ENCODE data around the gene NPEPPS.
"Not testable (repeated sequence)": the region's sequence is repeated elsewhere in the genome, so short reads cannot be mapped to it uniquely, and the experiment has no call there.

The NPEPPS gene, protein sequence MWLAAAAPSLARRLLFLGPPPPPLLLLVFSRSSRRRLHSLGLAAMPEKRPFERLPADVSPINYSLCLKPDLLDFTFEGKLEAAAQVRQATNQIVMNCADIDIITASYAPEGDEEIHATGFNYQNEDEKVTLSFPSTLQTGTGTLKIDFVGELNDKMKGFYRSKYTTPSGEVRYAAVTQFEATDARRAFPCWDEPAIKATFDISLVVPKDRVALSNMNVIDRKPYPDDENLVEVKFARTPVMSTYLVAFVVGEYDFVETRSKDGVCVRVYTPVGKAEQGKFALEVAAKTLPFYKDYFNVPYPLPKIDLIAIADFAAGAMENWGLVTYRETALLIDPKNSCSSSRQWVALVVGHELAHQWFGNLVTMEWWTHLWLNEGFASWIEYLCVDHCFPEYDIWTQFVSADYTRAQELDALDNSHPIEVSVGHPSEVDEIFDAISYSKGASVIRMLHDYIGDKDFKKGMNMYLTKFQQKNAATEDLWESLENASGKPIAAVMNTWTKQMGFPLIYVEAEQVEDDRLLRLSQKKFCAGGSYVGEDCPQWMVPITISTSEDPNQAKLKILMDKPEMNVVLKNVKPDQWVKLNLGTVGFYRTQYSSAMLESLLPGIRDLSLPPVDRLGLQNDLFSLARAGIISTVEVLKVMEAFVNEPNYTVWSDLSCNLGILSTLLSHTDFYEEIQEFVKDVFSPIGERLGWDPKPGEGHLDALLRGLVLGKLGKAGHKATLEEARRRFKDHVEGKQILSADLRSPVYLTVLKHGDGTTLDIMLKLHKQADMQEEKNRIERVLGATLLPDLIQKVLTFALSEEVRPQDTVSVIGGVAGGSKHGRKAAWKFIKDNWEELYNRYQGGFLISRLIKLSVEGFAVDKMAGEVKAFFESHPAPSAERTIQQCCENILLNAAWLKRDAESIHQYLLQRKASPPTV

DNA sequence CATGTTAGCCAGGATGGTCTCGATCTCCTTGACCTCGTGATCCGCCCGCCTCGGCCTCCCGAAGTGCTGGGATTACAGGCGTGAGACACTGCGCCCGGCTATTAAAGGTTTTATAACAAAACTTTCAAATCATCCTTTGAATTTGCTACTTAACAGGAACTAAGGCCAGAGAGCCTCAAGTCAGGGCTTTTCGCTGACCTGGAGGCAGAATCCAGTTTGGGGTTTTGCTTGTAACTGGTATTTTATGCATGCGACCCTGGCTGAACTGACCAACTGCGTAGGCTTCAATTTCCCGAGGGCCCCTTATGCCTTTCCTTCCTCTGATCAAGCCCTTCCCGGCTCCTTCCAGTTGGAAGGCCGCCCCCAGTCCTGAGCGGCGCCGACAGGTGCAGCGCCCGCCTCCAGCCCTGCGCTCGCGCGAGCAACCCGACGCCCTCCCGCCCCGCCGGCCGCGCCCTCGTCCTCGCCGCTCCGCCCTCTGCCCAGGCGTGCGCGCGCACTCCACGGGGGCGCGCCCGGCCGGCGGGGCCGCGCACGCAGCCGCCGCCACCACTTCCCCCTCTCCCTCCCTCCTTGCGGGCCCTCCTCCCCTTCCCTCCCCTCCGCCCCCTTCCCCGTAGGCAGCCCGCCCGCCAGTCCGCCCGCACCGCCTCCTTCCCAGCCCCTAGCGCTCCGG is at the start of gene NPEPPS:
NPEPPS (plus strand) TSS at position 552 of the 676 bp plus-strand sequence. CDS start 193 bp downstream, outside the sequence.
- peaks cover 0 to 11% (median 0%) of the 10 kb centered on the region in 5 donors for H3K4me1 ChIP-seq (ENCODE audit: control insufficient read depth in 5 of 5, insufficient read depth in 5 of 5, low read length in 5 of 5)
- H3K9ac ChIP-seq (ENCODE audit: low read length in 5 of 5) = peak within 1 kb of the TSS in 4 of 5 donors; percentile 56 to 81 (median 73)
- peak within 1 kb of the TSS; percentile 76 for H3K27ac ChIP-seq (ENCODE audit: low read depth, low read length)
- H3K9me3 ChIP-seq (ENCODE audit: control insufficient read depth in 5 of 5, low read length in 5 of 5); H3K36me3 ChIP-seq (ENCODE audit: control insufficient read depth in 5 of 5, insufficient read depth in 5 of 5, low read length in 5 of 5); H3K27me3 ChIP-seq (ENCODE audit: control insufficient read depth in 5 of 5, insufficient read depth in 4 of 5, low read length in 5 of 5): not testable (repeated sequence)
- peak within 1 kb of the TSS; percentile 56 to 79 (median 67) for H3K4me3 ChIP-seq (ENCODE audit: low read depth in 1 of 5, low read length in 5 of 5)

DNA sequence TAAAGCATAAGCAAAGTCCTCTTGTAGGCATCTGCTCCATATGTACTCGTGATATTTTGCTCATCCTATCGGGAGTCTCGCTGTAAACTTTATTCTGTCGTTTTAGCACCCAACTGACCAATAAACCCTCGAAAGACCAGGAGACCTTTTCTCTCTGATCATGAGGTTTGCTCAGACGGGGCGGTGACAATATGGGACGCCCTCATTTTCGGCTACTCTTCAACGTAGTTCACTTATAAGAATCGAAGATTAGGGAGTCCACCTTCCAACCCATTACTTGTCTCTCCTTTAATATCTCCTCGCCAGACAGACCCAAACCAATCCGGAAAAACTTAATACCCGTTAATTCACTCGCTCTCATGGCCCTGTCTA is 39.1 kb upstream of the NPEPPS start:
- Histone ChIP-seq H3K27ac (ENCODE audit: low read depth, low read length) (peak overlapping the region; percentile 57), H3K9ac (ENCODE audit: low read length in 5 of 5) (peak overlapping the region in 3 of 5 donors; percentile 68 to 81 (median 71)), H3K4me3 (ENCODE audit: low read depth in 1 of 5, low read length in 5 of 5) (peak overlapping the region; percentile 61 to 85 (median 70))
- H3K36me3 ChIP-seq (ENCODE audit: control insufficient read depth in 5 of 5, insufficient read depth in 5 of 5, low read length in 5 of 5); H3K9me3 ChIP-seq (ENCODE audit: control insufficient read depth in 5 of 5, low read length in 5 of 5); H3K4me1 ChIP-seq (ENCODE audit: control insufficient read depth in 5 of 5, insufficient read depth in 5 of 5, low read length in 5 of 5); H3K27me3 ChIP-seq (ENCODE audit: control insufficient read depth in 5 of 5, insufficient read depth in 4 of 5, low read length in 5 of 5): not testable (repeated sequence)

DNA sequence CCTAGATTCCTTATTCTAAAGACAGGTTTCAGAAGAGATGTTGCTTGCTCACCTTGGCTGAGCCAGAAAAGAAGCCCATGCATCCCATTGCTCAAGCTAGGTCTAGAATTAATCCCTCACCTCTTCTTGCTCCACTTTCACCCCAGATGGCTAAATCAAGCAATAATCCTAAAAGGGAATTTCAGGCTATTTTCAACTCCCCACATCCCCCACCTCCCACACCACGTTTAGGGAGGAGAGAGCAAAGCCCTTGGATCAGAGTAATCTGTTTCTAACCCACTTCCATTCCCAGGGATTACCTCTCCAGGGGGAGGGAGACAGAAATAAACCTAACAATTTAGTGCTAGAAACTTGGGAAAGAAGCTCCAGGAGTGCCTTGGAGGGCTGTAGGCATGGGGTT is 31.8 kb upstream of the NPEPPS start:
- H3K27ac ChIP-seq (ENCODE audit: low read depth, low read length); H3K9me3 ChIP-seq (ENCODE audit: control insufficient read depth in 5 of 5, low read length in 5 of 5); H3K27me3 ChIP-seq (ENCODE audit: control insufficient read depth in 5 of 5, insufficient read depth in 4 of 5, low read length in 5 of 5); H3K4me3 ChIP-seq (ENCODE audit: low read depth in 1 of 5, low read length in 5 of 5); H3K4me1 ChIP-seq (ENCODE audit: control insufficient read depth in 5 of 5, insufficient read depth in 5 of 5, low read length in 5 of 5); H3K36me3 ChIP-seq (ENCODE audit: control insufficient read depth in 5 of 5, insufficient read depth in 5 of 5, low read length in 5 of 5); H3K9ac ChIP-seq (ENCODE audit: low read length in 5 of 5): not testable (repeated sequence)

DNA sequence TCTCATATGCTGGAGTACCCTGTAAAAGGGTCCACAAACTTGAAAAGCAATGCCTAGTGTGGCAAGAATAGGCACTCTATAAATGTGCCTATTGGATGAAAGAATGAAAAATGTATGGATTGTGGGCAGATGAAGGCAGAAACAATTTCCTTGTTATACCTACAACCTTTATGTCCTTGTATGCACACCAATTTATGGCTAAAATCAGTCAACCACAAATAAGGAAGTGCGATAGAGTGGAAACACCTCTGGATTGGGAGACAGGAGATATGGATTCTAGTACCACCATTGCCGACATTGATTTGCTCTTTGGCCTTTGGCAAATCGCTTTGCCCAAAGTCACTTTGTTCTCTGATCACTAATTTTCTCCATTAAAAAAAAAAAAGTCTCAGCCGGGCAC is 31.4 kb upstream of the NPEPPS start:
- H3K27ac ChIP-seq (ENCODE audit: low read depth, low read length); H3K4me1 ChIP-seq (ENCODE audit: control insufficient read depth in 5 of 5, insufficient read depth in 5 of 5, low read length in 5 of 5); H3K36me3 ChIP-seq (ENCODE audit: control insufficient read depth in 5 of 5, insufficient read depth in 5 of 5, low read length in 5 of 5); H3K27me3 ChIP-seq (ENCODE audit: control insufficient read depth in 5 of 5, insufficient read depth in 4 of 5, low read length in 5 of 5); H3K9me3 ChIP-seq (ENCODE audit: control insufficient read depth in 5 of 5, low read length in 5 of 5); H3K9ac ChIP-seq (ENCODE audit: low read length in 5 of 5); H3K4me3 ChIP-seq (ENCODE audit: low read depth in 1 of 5, low read length in 5 of 5): not testable (repeated sequence)

DNA sequence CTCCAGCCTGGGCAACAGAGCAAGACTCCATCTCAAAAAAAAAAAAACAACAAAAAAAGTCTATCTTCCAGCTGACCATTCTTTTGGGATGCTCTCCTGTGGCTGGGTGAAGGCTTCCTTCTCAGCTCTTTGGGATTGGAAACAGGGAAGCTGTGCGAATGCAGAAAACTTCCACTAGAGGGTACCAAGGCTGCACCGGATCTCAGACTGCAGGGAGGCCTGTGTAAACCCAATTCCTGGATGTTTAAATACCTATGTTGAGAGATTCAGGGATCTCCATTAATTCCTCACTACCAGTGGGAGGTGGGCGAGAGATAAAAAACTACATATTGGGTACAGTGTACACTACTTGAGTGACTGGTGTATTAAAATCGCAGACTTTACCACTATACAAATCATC is 30.3 kb upstream of the NPEPPS start:
- H3K9ac ChIP-seq (ENCODE audit: low read length in 5 of 5); H3K4me1 ChIP-seq (ENCODE audit: control insufficient read depth in 5 of 5, insufficient read depth in 5 of 5, low read length in 5 of 5); H3K36me3 ChIP-seq (ENCODE audit: control insufficient read depth in 5 of 5, insufficient read depth in 5 of 5, low read length in 5 of 5); H3K4me3 ChIP-seq (ENCODE audit: low read depth in 1 of 5, low read length in 5 of 5); H3K27ac ChIP-seq (ENCODE audit: low read depth, low read length); H3K9me3 ChIP-seq (ENCODE audit: control insufficient read depth in 5 of 5, low read length in 5 of 5); H3K27me3 ChIP-seq (ENCODE audit: control insufficient read depth in 5 of 5, insufficient read depth in 4 of 5, low read length in 5 of 5): not testable (repeated sequence)

DNA sequence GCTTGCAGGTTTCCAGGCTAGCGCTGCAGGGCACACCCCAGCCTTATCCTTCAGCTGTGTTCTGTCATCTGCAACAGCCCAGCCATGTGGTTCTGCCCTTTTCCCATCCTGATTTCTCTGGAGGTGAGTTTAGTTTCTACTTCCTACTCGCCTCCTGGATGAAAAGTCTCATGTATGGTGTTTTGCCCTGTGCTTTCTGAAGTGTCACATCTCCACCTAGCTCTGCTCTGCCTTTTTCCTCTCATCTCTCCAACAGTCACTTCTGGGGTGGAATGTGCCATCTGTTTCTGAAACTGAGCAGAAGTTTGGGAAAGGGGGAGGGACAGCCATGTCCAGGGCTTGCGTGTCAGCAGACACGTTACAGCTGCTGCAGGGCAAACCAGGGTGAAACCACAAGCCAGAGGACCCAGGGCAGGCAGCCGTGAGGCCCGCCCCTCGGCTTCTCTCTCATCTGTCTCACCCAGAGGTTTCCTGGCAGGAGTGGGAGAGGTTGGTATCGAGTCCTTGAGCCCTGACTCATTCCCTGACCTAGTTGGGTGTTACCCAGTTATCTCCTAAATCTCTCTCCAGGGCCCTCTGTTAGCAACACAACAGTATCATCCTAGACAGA is 28.7 kb upstream of the NPEPPS start:
- not testable (repeated sequence) for H3K4me3 ChIP-seq (ENCODE audit: low read depth in 1 of 5, low read length in 5 of 5); H3K27me3 ChIP-seq (ENCODE audit: control insufficient read depth in 5 of 5, insufficient read depth in 4 of 5, low read length in 5 of 5); H3K36me3 ChIP-seq (ENCODE audit: control insufficient read depth in 5 of 5, insufficient read depth in 5 of 5, low read length in 5 of 5); H3K9me3 ChIP-seq (ENCODE audit: control insufficient read depth in 5 of 5, low read length in 5 of 5); H3K4me1 ChIP-seq (ENCODE audit: control insufficient read depth in 5 of 5, insufficient read depth in 5 of 5, low read length in 5 of 5); H3K27ac ChIP-seq (ENCODE audit: low read depth, low read length); H3K9ac ChIP-seq (ENCODE audit: low read length in 5 of 5)

DNA sequence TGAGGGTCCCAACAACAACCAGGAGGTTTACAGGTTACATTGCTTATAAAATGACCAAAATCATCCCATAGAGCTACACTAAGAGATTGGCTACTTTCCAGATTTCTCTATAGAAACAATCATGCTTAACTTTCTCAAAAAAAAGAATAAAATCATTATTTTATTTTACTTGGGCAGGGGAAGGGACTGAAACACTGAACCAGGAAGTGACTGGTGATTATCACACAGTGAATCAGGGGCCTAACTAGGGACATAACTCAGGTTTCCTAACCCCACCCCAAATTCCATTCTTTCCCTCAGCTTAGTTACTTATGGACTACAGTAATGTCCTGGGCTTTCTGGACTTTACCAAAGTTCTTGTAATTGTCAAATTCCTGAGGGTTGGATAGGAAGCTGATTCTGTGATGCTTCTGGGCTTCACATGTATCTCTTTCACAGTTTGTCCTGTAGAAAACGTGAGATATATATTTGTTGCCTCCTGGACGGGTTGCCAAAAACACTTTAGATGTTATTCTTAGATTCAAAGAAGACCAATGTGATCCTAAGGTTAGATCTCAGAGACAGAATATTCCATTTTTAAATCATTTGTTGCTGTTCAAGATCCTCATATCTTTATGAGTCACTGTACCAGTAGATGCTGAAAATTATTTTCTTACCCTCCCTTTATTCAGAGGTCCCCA is 28.0 kb upstream of the NPEPPS start:
- H3K4me3 ChIP-seq (ENCODE audit: low read depth in 1 of 5, low read length in 5 of 5); H3K9me3 ChIP-seq (ENCODE audit: control insufficient read depth in 5 of 5, low read length in 5 of 5); H3K27ac ChIP-seq (ENCODE audit: low read depth, low read length); H3K4me1 ChIP-seq (ENCODE audit: control insufficient read depth in 5 of 5, insufficient read depth in 5 of 5, low read length in 5 of 5); H3K36me3 ChIP-seq (ENCODE audit: control insufficient read depth in 5 of 5, insufficient read depth in 5 of 5, low read length in 5 of 5); H3K9ac ChIP-seq (ENCODE audit: low read length in 5 of 5); H3K27me3 ChIP-seq (ENCODE audit: control insufficient read depth in 5 of 5, insufficient read depth in 4 of 5, low read length in 5 of 5): not testable (repeated sequence)

DNA sequence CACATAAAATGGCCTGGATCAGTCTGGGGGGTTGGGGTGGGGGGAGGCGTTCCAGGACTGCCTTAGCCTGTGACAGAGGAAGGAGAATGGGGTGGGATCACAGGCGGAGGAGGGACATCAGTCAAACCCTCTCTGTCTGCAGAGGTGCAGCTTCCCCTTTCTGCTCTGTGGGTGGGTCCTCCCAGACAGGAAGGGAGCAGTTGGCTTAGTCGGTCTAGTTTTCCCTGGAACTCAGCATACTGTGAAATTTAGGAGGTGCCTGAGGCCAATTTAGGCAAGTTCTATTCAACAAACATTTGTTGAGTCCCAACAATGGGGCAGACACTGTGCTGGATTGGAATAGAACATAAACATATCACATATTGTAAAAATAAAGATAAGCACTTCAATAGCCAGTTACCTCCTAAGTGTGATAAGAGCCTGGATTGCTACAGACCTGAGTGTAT is 19.2 kb upstream of the NPEPPS start:
- not testable (repeated sequence) for H3K27me3 ChIP-seq (ENCODE audit: control insufficient read depth in 5 of 5, insufficient read depth in 4 of 5, low read length in 5 of 5); H3K27ac ChIP-seq (ENCODE audit: low read depth, low read length); H3K36me3 ChIP-seq (ENCODE audit: control insufficient read depth in 5 of 5, insufficient read depth in 5 of 5, low read length in 5 of 5); H3K4me3 ChIP-seq (ENCODE audit: low read depth in 1 of 5, low read length in 5 of 5); H3K4me1 ChIP-seq (ENCODE audit: control insufficient read depth in 5 of 5, insufficient read depth in 5 of 5, low read length in 5 of 5); H3K9ac ChIP-seq (ENCODE audit: low read length in 5 of 5); H3K9me3 ChIP-seq (ENCODE audit: control insufficient read depth in 5 of 5, low read length in 5 of 5)

DNA sequence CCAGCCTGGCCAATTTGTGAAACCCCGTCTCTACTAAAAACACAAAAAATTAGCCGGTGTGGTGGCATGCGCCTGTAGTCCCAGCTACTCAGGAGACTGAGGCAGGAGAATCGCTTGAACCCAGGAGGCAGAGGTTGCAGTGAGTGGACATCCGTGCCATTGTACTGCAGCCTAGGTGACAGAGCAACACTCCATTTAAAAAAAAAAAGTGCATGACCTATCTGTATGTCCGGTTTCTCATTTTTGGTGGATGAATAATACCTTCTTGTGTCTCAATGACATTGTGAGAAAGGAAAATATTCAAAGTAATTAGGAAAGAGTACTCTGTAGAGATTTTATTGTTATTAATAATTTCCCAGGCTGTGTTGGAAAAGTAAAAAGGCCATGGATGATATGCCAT is 17.6 kb upstream of the NPEPPS start:
- not testable (repeated sequence) for H3K27ac ChIP-seq (ENCODE audit: low read depth, low read length); H3K9me3 ChIP-seq (ENCODE audit: control insufficient read depth in 5 of 5, low read length in 5 of 5); H3K9ac ChIP-seq (ENCODE audit: low read length in 5 of 5); H3K4me1 ChIP-seq (ENCODE audit: control insufficient read depth in 5 of 5, insufficient read depth in 5 of 5, low read length in 5 of 5); H3K36me3 ChIP-seq (ENCODE audit: control insufficient read depth in 5 of 5, insufficient read depth in 5 of 5, low read length in 5 of 5); H3K4me3 ChIP-seq (ENCODE audit: low read depth in 1 of 5, low read length in 5 of 5); H3K27me3 ChIP-seq (ENCODE audit: control insufficient read depth in 5 of 5, insufficient read depth in 4 of 5, low read length in 5 of 5)
